ENCODE measurements around the gene PCDH15.

PCDH15 gene

GRCh38 chr10:54094321-54094720 lies 706.7 kb downstream of the PCDH15 start:
- Histone ChIP-seq H3K4me2 (ENCODE audit: low read depth, low read length, poor library complexity, severe bottlenecking) (no peak overlapping the region), H3K9me2 (replicated peaks; ENCODE audit: low read depth, low read length) (no peaks in the 10 kb centered on the region), H3K79me2 (ENCODE audit: insufficient read depth, low read length) (no peaks in the 10 kb centered on the region), H3K4me1 (ENCODE audit: insufficient read depth, low read length, poor library complexity, severe bottlenecking) (no peaks in the 10 kb centered on the region), H3K4me3 (ENCODE audit: low read length, poor library complexity, severe bottlenecking) (no peak overlapping the region), H3K9me3 (ENCODE audit: insufficient read depth, low read depth, low read length) (no peaks in the 10 kb centered on the region), H3F3A (ENCODE audit: low read depth) (no peaks in the 10 kb centered on the region), H3K9ac (ENCODE audit: low read depth, low read length, poor library complexity, severe bottlenecking) (no peak overlapping the region), H3K27me3 (ENCODE audit: insufficient read depth, low read length, poor library complexity, severe bottlenecking) (no peaks in the 10 kb centered on the region), H2AFZ (ENCODE audit: low read length) (no peak overlapping the region), H3K36me3 (ENCODE audit: insufficient read depth, low read length) (no peaks in the 10 kb centered on the region), H4K20me1 (ENCODE audit: insufficient read depth, low read length, poor library complexity, severe bottlenecking) (no peaks in the 10 kb centered on the region)
- TF ChIP-seq CTCF (conservative IDR thresholded peaks at IDR 0.05; ENCODE audit: low read length) = no peak
- TF ChIP-seq EZH2phosphoT487 (IDR thresholded peaks at IDR 0.05; ENCODE audit: borderline replicate concordance) = no peak

- H3K4me2 ChIP-seq (ENCODE audit: low read depth, low read length, poor library complexity, severe bottlenecking) = no peak overlapping the region
- no peaks in the 10 kb centered on the region for H4K20me1 ChIP-seq (ENCODE audit: insufficient read depth, low read length, poor library complexity, severe bottlenecking)
- H3K4me3 ChIP-seq (ENCODE audit: low read length, poor library complexity, severe bottlenecking) = no peak overlapping the region
- no peak overlapping the region for H3K9ac ChIP-seq (ENCODE audit: low read depth, low read length, poor library complexity, severe bottlenecking)
- no peak for TF ChIP-seq CTCF (conservative IDR thresholded peaks at IDR 0.05; ENCODE audit: low read length)
- TF ChIP-seq EZH2phosphoT487 (IDR thresholded peaks at IDR 0.05; ENCODE audit: borderline replicate concordance) = no peak
- no peaks in the 10 kb centered on the region for H3K36me3 ChIP-seq (ENCODE audit: insufficient read depth, low read length)
- no peaks in the 10 kb centered on the region for H3K79me2 ChIP-seq (ENCODE audit: insufficient read depth, low read length)
- no peaks in the 10 kb centered on the region for H3K27me3 ChIP-seq (ENCODE audit: insufficient read depth, low read length, poor library complexity, severe bottlenecking)
- no peaks in the 10 kb centered on the region for H3F3A ChIP-seq (ENCODE audit: low read depth)
- no peaks in the 10 kb centered on the region for H3K4me1 ChIP-seq (ENCODE audit: insufficient read depth, low read length, poor library complexity, severe bottlenecking)
- no peaks in the 10 kb centered on the region for H3K9me3 ChIP-seq (ENCODE audit: insufficient read depth, low read depth, low read length)
- no peaks in the 10 kb centered on the region for H3K9me2 ChIP-seq (replicated peaks; ENCODE audit: low read depth, low read length)
- no peak overlapping the region for H2AFZ ChIP-seq (ENCODE audit: low read length)
These were observed 709.8 kb downstream of the PCDH15 start for GRCh38 chr10:54091237-54091636.

GRCh38 chr10:54081950-54082349 lies 719.1 kb downstream of the PCDH15 start:
- Histone ChIP-seq H3K79me2 (ENCODE audit: insufficient read depth, low read length) (no peaks in the 10 kb centered on the region), H3K9ac (ENCODE audit: low read depth, low read length, poor library complexity, severe bottlenecking) (no peak overlapping the region), H2AFZ (ENCODE audit: low read length) (no peak overlapping the region), H3K4me2 (ENCODE audit: low read depth, low read length, poor library complexity, severe bottlenecking) (no peak overlapping the region), H3F3A (ENCODE audit: low read depth) (no peaks in the 10 kb centered on the region), H4K20me1 (ENCODE audit: insufficient read depth, low read length, poor library complexity, severe bottlenecking) (no peaks in the 10 kb centered on the region), H3K36me3 (ENCODE audit: insufficient read depth, low read length) (no peaks in the 10 kb centered on the region), H3K4me3 (ENCODE audit: low read length, poor library complexity, severe bottlenecking) (no peak overlapping the region), H3K27me3 (ENCODE audit: insufficient read depth, low read length, poor library complexity, severe bottlenecking) (no peaks in the 10 kb centered on the region), H3K4me1 (ENCODE audit: insufficient read depth, low read length, poor library complexity, severe bottlenecking) (no peaks in the 10 kb centered on the region), H3K9me3 (ENCODE audit: insufficient read depth, low read depth, low read length) (no peaks in the 10 kb centered on the region), H3K9me2 (replicated peaks; ENCODE audit: low read depth, low read length) (no peaks in the 10 kb centered on the region)
- TF ChIP-seq CTCF (conservative IDR thresholded peaks at IDR 0.05; ENCODE audit: low read length) = no peak
- no peak for TF ChIP-seq EZH2phosphoT487 (IDR thresholded peaks at IDR 0.05; ENCODE audit: borderline replicate concordance)

Measured in Loucy (cell line).